ENCODE results near the gene SLC25A4.

The SLC25A4 gene

DNA sequence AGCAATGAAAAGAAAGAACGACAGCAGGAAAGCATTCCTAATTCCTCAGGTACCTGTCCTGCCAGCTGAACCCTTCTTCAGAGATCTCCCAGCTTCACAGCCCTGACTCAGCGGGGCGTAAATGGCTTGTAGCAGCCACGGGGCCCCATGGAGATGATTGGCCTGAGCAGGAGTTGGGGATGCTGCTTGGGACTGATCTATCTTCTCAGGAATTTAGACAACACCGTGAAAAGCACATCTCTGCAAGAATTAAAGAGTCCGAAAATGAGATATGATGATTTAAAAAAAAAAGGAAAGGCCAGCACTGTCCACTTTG is 22.5 kb upstream of the SLC25A4 start:
- peaks cover 31% of the 10 kb centered on the region for H3K4me1 ChIP-seq (ENCODE audit: control insufficient read depth, insufficient read depth, low read length)
- H3K9me3 ChIP-seq (ENCODE audit: control insufficient read depth, insufficient read depth, low read depth, low read length): no peaks in the 10 kb centered on the region
- no peak overlapping the region for H3K27ac ChIP-seq (ENCODE audit: low read depth, low read length)
- H3K27me3 ChIP-seq (ENCODE audit: control insufficient read depth, insufficient read depth, low read length): no peaks in the 10 kb centered on the region
- H3K9ac ChIP-seq (ENCODE audit: low read length): no peak overlapping the region
- no peaks in the 10 kb centered on the region for H3K36me3 ChIP-seq (ENCODE audit: control insufficient read depth, insufficient read depth, low read length)
- H3K4me3 ChIP-seq (ENCODE audit: low read depth, low read length): no peak overlapping the region

DNA sequence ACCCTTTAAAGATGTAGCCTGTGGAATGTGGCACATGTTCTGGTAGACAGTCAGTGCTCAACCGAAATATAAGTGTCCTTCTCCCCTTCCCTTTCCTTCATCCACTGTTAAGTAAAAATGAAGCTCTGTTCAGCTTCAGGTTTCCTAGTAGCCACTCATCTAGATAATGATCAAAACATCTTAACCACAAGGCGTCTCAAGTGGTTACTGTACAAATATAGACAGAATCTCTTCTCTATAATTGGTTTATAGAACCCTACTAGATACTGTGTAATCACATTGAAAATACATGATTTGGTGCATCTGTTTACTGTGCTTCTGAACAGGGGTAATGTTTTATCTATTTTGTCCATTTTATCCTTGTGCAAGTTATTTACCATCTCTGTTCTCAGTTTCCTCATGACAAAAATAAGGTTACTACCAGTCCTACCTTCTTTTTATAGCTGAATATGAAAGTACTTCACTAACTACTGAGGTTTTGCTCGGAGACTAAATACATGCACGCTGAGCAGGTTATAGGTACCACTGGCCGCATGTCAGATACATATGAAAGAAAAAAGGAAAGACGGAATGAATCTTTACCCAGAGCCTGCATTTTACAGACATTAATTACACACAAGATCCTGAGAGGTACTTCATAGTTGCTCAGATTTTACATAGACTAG is 20.3 kb upstream of the SLC25A4 start:
- peaks cover 23% of the 10 kb centered on the region for H3K4me1 ChIP-seq (ENCODE audit: control insufficient read depth, insufficient read depth, low read length)
- no peaks in the 10 kb centered on the region for H3K36me3 ChIP-seq (ENCODE audit: control insufficient read depth, insufficient read depth, low read length)
- no peaks in the 10 kb centered on the region for H3K9me3 ChIP-seq (ENCODE audit: control insufficient read depth, insufficient read depth, low read depth, low read length)
- no peak overlapping the region for H3K4me3 ChIP-seq (ENCODE audit: low read depth, low read length)
- H3K27me3 ChIP-seq (ENCODE audit: control insufficient read depth, insufficient read depth, low read length): peaks cover 11% of the 10 kb centered on the region
- no peak overlapping the region for H3K27ac ChIP-seq (ENCODE audit: low read depth, low read length)
- H3K9ac ChIP-seq (ENCODE audit: low read length): no peak overlapping the region

DNA sequence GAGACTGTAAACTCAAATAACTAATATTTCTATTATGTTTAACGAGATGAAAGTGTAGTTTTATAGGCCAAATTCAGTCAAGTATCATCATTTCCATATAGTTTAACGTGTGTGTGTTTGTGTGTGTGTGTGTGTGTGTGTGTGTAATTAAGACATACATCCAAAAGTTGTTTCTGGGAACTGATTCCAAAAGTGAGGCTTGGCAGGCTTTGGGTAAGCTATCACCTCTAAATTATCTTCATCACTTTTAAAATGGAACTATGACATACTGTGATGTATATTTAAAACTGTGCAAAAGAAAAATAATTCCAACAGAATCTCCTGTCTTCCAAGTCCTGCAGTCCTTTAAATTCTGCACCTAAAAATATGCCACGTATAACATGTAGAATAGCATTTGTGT is 19.1 kb upstream of the SLC25A4 start:
- Histone ChIP-seq H3K4me3 (ENCODE audit: low read depth, low read length) (no peak overlapping the region), H3K27ac (ENCODE audit: low read depth, low read length) (no peak overlapping the region)

DNA sequence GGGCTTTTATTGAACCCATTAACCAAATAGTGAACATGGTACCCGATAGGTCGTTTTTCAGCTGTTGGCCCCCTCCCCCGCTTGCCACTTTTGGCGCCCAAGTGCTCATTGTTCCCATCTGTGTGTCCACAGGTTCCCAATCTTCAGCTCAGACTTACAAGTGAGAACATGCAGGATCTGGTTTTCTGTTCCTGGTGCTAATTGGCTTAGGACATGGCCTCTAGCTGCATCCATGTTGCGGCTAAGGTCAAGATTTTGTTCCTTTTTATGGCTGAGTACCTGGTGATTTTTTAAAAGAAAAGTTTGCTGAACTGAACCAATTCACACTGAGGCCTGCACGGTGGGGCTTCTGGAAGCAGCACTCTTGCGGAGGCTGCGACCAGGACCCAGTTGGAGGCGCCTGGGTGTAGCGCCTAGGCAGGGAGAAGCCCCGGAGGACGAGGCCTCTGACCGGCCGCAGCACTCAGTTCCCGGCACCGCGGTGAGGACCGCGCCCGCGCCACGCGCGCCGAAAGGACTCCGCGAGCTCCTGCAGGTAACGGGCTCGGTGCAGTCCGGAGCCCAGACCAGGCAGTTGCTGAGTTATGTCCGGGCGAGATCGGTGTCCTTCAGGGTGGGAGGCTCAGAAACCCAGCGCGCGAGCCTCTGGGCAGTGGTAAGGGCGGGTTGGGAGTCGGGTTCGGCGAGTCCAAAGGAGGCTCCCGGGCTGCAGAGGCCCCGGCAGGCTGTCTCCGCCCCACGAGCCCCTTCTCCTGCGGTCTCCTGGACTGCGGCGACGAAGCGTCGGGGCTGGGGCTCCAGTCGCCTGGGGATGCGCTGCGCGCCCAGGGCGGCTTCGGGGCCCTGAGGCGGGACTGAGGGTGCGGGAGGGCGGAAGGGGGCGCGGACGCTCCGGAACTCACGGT is 15.8 kb upstream of the SLC25A4 start:
- peaks cover 24% of the 10 kb centered on the region for H3K27me3 ChIP-seq (ENCODE audit: control insufficient read depth, insufficient read depth, low read length)
- peak overlapping the region; percentile 74 for H3K9ac ChIP-seq (ENCODE audit: low read length)
- H3K36me3 ChIP-seq (ENCODE audit: control insufficient read depth, insufficient read depth, low read length): no peaks in the 10 kb centered on the region
- H3K4me3 ChIP-seq (ENCODE audit: low read depth, low read length): peak overlapping the region; percentile 69
- H3K9me3 ChIP-seq (ENCODE audit: control insufficient read depth, insufficient read depth, low read depth, low read length): no peaks in the 10 kb centered on the region
- no peak overlapping the region for H3K27ac ChIP-seq (ENCODE audit: low read depth, low read length)
- H3K4me1 ChIP-seq (ENCODE audit: control insufficient read depth, insufficient read depth, low read length): 0 out of 2 replicates have a peak, but pooled peaks cover 5% of the 10 kb centered on the region

More for the DNA sequence above, 19.1 kb upstream of the SLC25A4 start:
- Histone ChIP-seq H3K36me3 (ENCODE audit: control insufficient read depth, insufficient read depth, low read length) (no peaks in the 10 kb centered on the region), H3K9ac (ENCODE audit: low read length) (no peak overlapping the region), H3K27me3 (ENCODE audit: control insufficient read depth, insufficient read depth, low read length) (peaks cover 21% of the 10 kb centered on the region), H3K9me3 (ENCODE audit: control insufficient read depth, insufficient read depth, low read depth, low read length) (no peaks in the 10 kb centered on the region), H3K4me1 (ENCODE audit: control insufficient read depth, insufficient read depth, low read length) (peaks cover 21% of the 10 kb centered on the region)

DNA sequence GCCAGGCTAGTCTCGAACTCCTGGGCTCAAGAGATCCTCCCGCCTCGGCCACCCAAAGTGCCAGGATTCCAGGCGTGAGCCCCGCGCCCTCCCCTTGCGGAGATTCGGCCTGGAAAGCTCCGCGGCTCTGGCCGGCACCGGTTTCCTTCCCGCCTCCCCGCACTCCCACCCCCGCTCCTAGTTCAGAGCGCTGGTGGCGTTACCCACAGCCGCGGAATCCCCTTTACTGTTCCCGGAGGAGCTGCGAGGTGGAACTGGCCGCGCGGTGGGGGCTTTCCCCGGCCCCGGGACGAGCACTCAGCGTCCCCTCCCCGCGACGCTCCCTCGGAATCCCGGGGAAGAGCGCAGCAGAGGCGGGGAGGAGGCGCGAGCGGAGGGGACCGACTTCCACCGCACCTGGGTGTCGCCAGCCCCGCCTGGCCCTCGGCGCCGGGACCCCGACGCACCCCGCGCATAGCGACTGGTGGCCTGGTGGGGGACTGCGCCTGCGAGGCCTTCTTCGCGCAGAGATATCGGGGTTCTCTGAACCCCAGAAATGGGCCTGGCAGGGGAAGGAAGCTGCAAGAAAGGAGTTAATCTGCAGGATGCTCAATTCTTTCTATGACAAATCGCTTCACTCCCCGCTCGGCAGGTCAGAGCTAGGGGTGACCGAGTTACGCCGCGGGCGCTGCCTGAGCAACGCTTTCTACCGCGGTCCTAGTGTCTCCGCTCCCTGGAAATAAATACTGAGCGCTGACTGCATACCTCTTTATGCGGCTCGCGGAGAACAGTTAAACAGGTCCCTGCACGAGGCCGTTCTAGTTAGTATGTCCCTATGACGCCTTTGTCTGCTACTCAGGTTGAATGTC is 14.6 kb upstream of the SLC25A4 start:
- Histone ChIP-seq H3K27me3 (ENCODE audit: control insufficient read depth, insufficient read depth, low read length) (peaks cover 24% of the 10 kb centered on the region), H3K4me3 (ENCODE audit: low read depth, low read length) (peak overlapping the region; percentile 69), H3K4me1 (ENCODE audit: control insufficient read depth, insufficient read depth, low read length) (0 out of 2 replicates have a peak, but pooled peaks cover 5% of the 10 kb centered on the region), H3K36me3 (ENCODE audit: control insufficient read depth, insufficient read depth, low read length) (no peaks in the 10 kb centered on the region), H3K9ac (ENCODE audit: low read length) (peak overlapping the region; percentile 52), H3K9me3 (ENCODE audit: control insufficient read depth, insufficient read depth, low read depth, low read length) (no peaks in the 10 kb centered on the region), H3K27ac (ENCODE audit: low read depth, low read length) (no peak overlapping the region)

DNA sequence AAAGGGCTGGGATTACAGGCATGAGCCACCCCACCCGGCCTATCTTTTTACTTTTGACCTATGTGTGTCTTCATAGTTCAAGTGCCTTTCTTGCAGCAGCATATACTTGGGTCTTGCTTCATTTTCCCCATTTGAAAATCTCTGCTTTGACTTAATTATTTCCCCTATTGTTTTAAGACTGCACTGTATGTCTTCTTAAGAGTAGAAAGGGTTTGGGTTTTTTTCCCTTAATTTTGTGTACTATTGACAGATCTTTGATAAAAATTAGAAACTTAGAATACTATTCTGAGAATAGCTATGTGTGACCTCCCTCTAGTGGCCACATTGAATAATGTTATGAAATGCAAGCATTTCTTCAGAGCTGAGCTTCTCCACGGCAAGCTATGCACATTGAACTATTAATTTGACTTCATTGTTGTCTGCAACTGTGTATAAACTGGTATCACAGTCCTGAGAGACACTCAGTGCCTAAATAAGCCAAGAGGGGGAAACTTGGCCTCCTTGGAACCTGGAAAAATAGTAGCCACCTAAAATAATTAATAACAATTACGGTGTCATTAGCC is 8.7 kb upstream of the SLC25A4 start:
- H3K9ac ChIP-seq (ENCODE audit: low read length): no peak overlapping the region
- H3K9me3 ChIP-seq (ENCODE audit: control insufficient read depth, insufficient read depth, low read depth, low read length): no peaks in the 10 kb centered on the region
- H3K27ac ChIP-seq (ENCODE audit: low read depth, low read length): no peak overlapping the region
- no peaks in the 10 kb centered on the region for H3K4me1 ChIP-seq (ENCODE audit: control insufficient read depth, insufficient read depth, low read length)
- H3K4me3 ChIP-seq (ENCODE audit: low read depth, low read length): no peak overlapping the region
- no peaks in the 10 kb centered on the region for H3K27me3 ChIP-seq (ENCODE audit: control insufficient read depth, insufficient read depth, low read length)
- no peaks in the 10 kb centered on the region for H3K36me3 ChIP-seq (ENCODE audit: control insufficient read depth, insufficient read depth, low read length)

DNA sequence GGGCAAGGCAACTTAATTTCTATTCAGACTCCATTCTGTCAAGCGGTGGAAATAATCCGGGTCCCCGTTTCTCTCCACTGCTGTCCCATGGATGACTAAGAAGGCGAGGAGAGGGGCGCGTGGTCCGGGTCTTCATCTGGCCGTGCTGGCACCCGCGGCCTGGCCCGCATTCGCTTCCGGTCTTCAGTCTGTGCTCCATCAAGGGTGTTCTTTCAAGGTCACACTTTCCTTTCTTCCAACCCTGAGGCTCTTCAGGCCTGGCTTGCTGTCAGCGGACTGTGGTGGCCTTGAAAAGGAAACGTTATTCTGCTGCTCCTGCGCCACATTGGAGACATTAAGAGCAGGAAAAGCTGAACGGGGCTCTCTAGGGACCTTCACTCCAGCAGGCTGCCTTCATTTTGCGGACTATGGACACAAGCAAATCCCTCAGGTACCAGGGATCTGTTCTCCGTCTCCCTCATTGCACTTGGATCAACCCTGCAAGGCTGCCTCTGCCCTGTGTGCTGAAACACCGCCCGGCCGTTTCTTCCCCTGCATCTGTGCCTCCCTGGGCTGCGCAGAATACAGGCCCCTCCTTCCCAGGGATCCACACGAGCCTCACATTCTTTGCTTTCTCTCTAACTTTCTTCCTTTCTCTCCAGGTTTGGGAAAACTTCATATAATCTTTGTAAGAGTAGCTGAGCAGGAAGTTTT is 5.7 kb upstream of the SLC25A4 start:
- H3K4me1 ChIP-seq (ENCODE audit: control insufficient read depth, insufficient read depth, low read length): no peaks in the 10 kb centered on the region
- no peaks in the 10 kb centered on the region for H3K27me3 ChIP-seq (ENCODE audit: control insufficient read depth, insufficient read depth, low read length)
- H3K36me3 ChIP-seq (ENCODE audit: control insufficient read depth, insufficient read depth, low read length): no peaks in the 10 kb centered on the region
- no peak overlapping the region for H3K9ac ChIP-seq (ENCODE audit: low read length)
- no peak overlapping the region for H3K4me3 ChIP-seq (ENCODE audit: low read depth, low read length)
- H3K9me3 ChIP-seq (ENCODE audit: control insufficient read depth, insufficient read depth, low read depth, low read length): no peaks in the 10 kb centered on the region
- H3K27ac ChIP-seq (ENCODE audit: low read depth, low read length): no peak overlapping the region

DNA sequence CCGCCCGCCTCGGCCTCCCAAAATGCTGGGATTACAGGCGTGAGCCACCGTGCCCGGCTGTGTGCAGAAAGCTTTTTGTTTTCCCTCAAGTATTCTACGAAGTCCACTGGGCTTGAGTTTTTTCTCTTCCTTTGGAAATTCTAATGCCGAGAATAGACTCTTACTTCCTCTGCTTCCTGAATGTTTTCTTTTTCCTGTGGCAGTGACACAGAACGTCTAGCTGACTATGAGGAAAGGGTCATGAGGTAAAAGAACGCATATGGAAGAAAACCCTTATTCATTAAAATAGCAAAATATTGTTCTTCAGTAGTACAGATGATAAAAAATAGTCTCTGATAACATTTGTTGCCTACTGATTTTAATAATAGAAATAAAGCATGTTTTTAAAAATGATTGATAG is 4.9 kb upstream of the SLC25A4 start:
- H3K9ac ChIP-seq (ENCODE audit: low read length): no peak overlapping the region
- H3K36me3 ChIP-seq (ENCODE audit: control insufficient read depth, insufficient read depth, low read length): no peaks in the 10 kb centered on the region
- H3K9me3 ChIP-seq (ENCODE audit: control insufficient read depth, insufficient read depth, low read depth, low read length): no peaks in the 10 kb centered on the region
- no peaks in the 10 kb centered on the region for H3K4me1 ChIP-seq (ENCODE audit: control insufficient read depth, insufficient read depth, low read length)
- H3K27ac ChIP-seq (ENCODE audit: low read depth, low read length): no peak overlapping the region
- no peak overlapping the region for H3K4me3 ChIP-seq (ENCODE audit: low read depth, low read length)
- H3K27me3 ChIP-seq (ENCODE audit: control insufficient read depth, insufficient read depth, low read length): no peaks in the 10 kb centered on the region

DNA sequence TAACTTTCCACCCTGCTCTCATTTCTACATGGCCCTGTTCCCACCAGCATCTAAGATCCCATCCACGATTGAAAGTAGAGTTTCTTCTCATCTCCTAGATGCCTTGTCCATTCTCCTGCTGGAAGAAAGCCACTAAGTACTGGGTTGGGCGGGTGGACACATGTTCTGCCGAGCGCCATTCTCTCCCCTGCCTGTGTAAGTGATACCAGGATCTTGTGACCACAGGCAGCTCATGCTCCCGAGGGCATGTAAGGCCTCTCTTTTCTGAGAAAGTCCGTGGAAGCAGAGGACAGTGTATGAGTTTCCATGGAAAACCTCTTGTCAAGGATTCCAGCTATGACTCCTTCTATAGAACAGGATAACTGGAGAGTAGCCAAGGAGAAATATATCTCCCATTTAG is 3.3 kb upstream of the SLC25A4 start:
- H3K27ac ChIP-seq (ENCODE audit: low read depth, low read length): no peak overlapping the region
- H3K27me3 ChIP-seq (ENCODE audit: control insufficient read depth, insufficient read depth, low read length): peaks cover 6% of the 10 kb centered on the region; the same call in 1 of the 2 replicates
- H3K36me3 ChIP-seq (ENCODE audit: control insufficient read depth, insufficient read depth, low read length): no peaks in the 10 kb centered on the region; the same call in 1 of the 2 replicates
- no peak overlapping the region for H3K9ac ChIP-seq (ENCODE audit: low read length)
- H3K4me3 ChIP-seq (ENCODE audit: low read depth, low read length): no peak overlapping the region
- no peaks in the 10 kb centered on the region for H3K9me3 ChIP-seq (ENCODE audit: control insufficient read depth, insufficient read depth, low read depth, low read length)
- peaks cover 8% of the 10 kb centered on the region; the same call in 1 of the 2 replicates for H3K4me1 ChIP-seq (ENCODE audit: control insufficient read depth, insufficient read depth, low read length)

DNA sequence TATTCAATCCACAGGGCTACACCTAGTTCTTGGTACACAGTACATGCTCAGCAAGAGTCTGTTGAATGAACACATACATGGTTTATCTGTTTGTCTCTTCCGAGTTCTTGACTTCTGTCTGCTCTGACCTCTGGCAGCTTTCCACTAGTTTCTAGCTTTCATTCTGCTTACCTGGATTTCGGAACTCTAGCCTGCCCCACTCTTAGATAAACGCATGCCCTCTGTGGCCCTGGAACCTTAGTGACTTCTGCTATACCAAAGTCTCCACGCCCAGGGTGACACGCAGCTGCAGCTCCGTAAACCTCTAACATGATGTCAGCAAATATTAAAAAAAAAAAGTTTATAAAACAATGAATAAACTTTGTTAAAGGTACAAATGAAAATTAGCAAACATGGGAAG is 1.3 kb upstream of the SLC25A4 start:
- no peak overlapping the region for H3K4me3 ChIP-seq (ENCODE audit: low read depth, low read length)

More for the DNA sequence above, 1.3 kb upstream of the SLC25A4 start:
- H3K27me3 ChIP-seq (ENCODE audit: control insufficient read depth, insufficient read depth, low read length): peaks cover 6% of the 10 kb centered on the region; the same call in 1 of the 2 replicates
- no peak overlapping the region for H3K9ac ChIP-seq (ENCODE audit: low read length)
- peaks cover 8% of the 10 kb centered on the region; the same call in 1 of the 2 replicates for H3K4me1 ChIP-seq (ENCODE audit: control insufficient read depth, insufficient read depth, low read length)
- H3K9me3 ChIP-seq (ENCODE audit: control insufficient read depth, insufficient read depth, low read depth, low read length): no peaks in the 10 kb centered on the region
- peaks cover 14% of the 10 kb centered on the region for H3K36me3 ChIP-seq (ENCODE audit: control insufficient read depth, insufficient read depth, low read length)
- H3K27ac ChIP-seq (ENCODE audit: low read depth, low read length): no peak overlapping the region

Measured in HUES6 (cell line).